Measurements from ENCODE around the gene ZNF230.

DNA sequence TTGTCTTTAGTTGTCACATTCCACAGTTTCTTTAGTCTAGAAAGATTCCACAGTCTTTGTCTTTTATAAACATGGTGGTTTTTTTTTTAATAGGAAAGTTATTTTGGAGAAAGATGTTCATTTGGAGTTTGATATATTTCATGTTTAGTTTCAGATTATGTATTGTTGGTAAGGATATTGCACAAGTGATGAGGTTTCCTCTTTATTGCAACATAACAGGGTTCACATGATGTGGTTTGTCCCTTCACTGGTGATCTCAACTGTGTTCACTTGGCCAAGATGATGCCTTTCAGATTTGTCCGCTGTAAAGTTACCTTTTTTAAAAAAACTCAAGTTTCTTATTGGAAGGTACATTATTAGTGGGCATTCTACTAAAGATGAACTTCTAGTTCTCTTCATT lies 3.2 kb downstream of the ZNF230 start:
- TF ChIP-seq, protein P1, sequence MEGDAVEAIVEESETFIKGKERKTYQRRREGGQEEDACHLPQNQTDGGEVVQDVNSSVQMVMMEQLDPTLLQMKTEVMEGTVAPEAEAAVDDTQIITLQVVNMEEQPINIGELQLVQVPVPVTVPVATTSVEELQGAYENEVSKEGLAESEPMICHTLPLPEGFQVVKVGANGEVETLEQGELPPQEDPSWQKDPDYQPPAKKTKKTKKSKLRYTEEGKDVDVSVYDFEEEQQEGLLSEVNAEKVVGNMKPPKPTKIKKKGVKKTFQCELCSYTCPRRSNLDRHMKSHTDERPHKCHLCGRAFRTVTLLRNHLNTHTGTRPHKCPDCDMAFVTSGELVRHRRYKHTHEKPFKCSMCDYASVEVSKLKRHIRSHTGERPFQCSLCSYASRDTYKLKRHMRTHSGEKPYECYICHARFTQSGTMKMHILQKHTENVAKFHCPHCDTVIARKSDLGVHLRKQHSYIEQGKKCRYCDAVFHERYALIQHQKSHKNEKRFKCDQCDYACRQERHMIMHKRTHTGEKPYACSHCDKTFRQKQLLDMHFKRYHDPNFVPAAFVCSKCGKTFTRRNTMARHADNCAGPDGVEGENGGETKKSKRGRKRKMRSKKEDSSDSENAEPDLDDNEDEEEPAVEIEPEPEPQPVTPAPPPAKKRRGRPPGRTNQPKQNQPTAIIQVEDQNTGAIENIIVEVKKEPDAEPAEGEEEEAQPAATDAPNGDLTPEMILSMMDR (IDR thresholded peaks at IDR 0.05; ENCODE audit: low read depth, low read length): no peak
- TF ChIP-seq EZH2phosphoT487 (IDR thresholded peaks at IDR 0.05; ENCODE audit: low read depth): no peak
